Caco-2 (cell line): ENCODE results near the gene EIF4E1B. TPM values are rescaled to one million over a fixed set of nuclear protein-coding genes. Genes with fewer than 3 reads are reported as not detected.

ENCODE experiments used
- BruUV-seq: library from RNA; stranded (reverse); fragments of 400-500 nt; replicated peaks from 2 replicates; lab custom pipeline; 2021; lab: Mats Ljungman, UMichigan
- CTCF ChIA-PET: fragments of 300-600 bp; sonication (Branson Sonifier 250); formaldehyde crosslinking; loops from one replicate; lab custom pipeline; 2022; ENCODE audit warnings: antibody characterized with exemption; lab: Charles Lee
- POLR2A ChIA-PET: fragments of 300-600 bp; sonication (Branson Sonifier 250); formaldehyde crosslinking; loops from one replicate; lab custom pipeline; 2022; ENCODE audit warnings: antibody characterized with exemption; lab: Charles Lee
- DNase-seq, 2 experiments: peaks; one replicate each; pipeline versions ENCODE4 v3.0.0 to v3.0.0-alpha.2; 2020 to 2022
- H3K27me3 ChIP-seq: replicated peaks from 2 replicates; pipeline ENCODE4 v1.6.0; 2011; ENCODE audit warnings: low read length; ENCODE audit not compliant: control insufficient read depth, insufficient read depth
- H3K36me3 ChIP-seq: 2 replicates; pipeline ENCODE4 v1.5.1; 2011; ENCODE audit warnings: low read length; ENCODE audit not compliant: control insufficient read depth, insufficient read depth
- H3K4me1 ChIP-seq: fragments of 250-450 bp; sonication (Bioruptor Pico); 2 replicates; pipeline ENCODE4 v1.5.1; 2020; ENCODE audit warnings: mild to moderate bottlenecking
- H3K4me3 ChIP-seq: 2 replicates; pipeline ENCODE4 v1.5.1; 2011; ENCODE audit warnings: low read depth, mild to moderate bottlenecking, control low read depth, low read length
- H3K9me3 ChIP-seq: fragments of 250-450 bp; sonication (Bioruptor Pico); 2 replicates; pipeline ENCODE4 v1.5.1; 2020; ENCODE audit warnings: mild to moderate bottlenecking, moderate library complexity
- H3K27ac Mint-ChIP-seq: one replicate; pipeline ENCODE4 v1.8.0; 2022; ENCODE audit warnings: mixed read lengths; ENCODE audit not compliant: unreplicated experiment
- H3K27me3 Mint-ChIP-seq: one replicate; pipeline ENCODE4 v1.8.0; 2022; ENCODE audit warnings: mixed read lengths; ENCODE audit not compliant: insufficient read depth, unreplicated experiment
- H3K36me3 Mint-ChIP-seq: one replicate; pipeline ENCODE4 v1.8.0; 2022; ENCODE audit warnings: mild to moderate bottlenecking, mixed read lengths; ENCODE audit not compliant: insufficient read depth, unreplicated experiment
- H3K4me1 Mint-ChIP-seq: one replicate; pipeline ENCODE4 v1.8.0; 2022; ENCODE audit warnings: low read depth, mixed read lengths; ENCODE audit not compliant: unreplicated experiment
- H3K4me3 Mint-ChIP-seq: one replicate; pipeline ENCODE4 v1.8.0; 2022; ENCODE audit warnings: mild to moderate bottlenecking, moderate library complexity, mixed read lengths; ENCODE audit not compliant: unreplicated experiment
- H3K9me3 Mint-ChIP-seq: one replicate; pipeline ENCODE4 v1.8.0; 2022; ENCODE audit warnings: mixed read lengths; ENCODE audit not compliant: unreplicated experiment
- CTCF ChIP-seq, 2 experiments: fragments of 200-600 bp in 1 of 2; IDR thresholded peaks; 1 replicate in 1 of 2; 2 replicates in 1 of 2; pipeline versions ENCODE4 v1.5.1 to v1.8.0; 2011 to 2022; ENCODE audit warnings: antibody characterized with exemption in 1 of 2, control low read depth in 1 of 2, inconsistent platforms in 1 of 2, low read depth in 1 of 2, low read length in 1 of 2, mild to moderate bottlenecking in 1 of 2, moderate library complexity in 1 of 2; ENCODE audit not compliant: insufficient read depth in 1 of 2, severe bottlenecking in 1 of 2, unreplicated experiment in 1 of 2
- intact Hi-C: fragments of 100-400 bp; cut with micrococcal nuclease; formaldehyde crosslinking; loops from one replicate; pipeline ENCODE4 v1.10.0; 2022; ENCODE audit not compliant: unreplicated experiment
- total RNA-seq: library from RNA; stranded (reverse); gene quantifications from 2 replicates; pipeline ENCODE4 v1.2.3, GENCODE V29; 2022

EIF4E1B gene
- total RNA-seq, 1 experiment from 2014 or later, result not detected

DNA sequence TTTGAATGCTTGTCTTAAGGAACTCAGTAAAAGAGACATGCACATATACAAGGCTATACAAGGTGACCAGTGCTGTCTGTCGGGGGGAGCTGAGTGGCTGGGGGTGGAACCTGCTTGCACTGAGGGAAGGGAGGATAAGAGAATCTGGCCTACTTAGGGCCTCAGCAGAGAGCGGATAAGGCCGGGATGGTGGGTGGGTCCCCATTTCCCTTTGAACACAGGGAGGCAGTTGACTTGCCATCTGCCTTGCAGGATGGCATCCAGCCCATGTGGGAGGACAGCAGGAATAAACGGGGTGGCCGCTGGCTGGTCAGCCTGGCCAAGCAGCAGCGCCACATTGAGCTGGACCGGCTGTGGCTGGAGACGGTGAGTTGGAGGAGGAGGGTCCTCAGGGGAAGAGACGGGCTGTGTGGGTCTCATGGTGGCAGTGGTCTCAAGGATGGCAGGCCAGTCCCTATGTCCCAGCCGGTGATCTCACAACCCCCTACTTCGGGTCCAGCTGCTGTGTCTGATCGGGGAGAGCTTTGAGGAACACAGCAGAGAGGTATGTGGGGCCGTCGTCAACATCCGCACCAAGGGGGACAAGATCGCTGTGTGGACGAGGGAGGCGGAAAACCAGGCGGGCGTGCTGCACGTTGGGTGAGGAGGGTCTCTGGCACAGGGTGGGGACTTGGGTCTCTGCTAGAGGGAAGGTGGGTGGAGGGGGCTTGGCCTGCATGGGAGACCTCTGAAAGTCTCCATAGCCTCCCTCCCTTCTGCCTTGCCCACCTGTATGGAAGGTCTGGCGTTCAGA lies 14.6 kb downstream of the EIF4E1B start:
- no TSS peak for BruUV-seq

DNA sequence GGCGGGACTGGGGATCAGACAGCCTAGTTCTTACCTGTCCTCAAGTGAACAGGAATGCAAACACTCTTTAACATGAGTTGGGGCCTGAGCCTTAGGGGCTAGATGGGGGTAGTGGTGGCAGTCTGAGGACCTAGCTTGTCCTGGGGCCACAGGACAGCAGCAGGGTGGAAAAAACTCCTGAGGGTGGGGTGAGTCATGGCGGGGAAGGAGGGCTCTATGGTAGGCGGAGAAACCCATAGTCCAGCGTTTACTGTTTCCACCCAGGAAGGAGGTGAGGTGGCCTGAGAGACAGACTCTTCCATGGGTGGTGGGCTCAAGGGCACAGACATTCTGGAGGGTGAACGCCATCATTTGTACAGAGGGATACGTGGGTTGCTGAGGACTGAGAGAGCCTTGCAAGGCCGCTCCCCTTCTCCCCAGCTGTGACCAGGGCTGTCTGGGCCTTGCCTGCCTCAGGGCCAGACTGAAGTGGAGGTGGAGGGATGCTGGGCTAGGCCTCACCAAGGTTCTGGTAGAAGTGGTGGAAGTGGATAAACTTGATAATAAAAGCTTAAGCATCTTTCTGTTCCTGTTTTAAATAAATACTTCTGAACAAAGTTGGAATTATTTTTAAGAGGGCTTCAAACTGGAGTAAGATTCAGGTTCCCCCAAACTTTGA lies 15.7 kb downstream of the EIF4E1B start:
- Mint-ChIP-seq H3K4me1 (no peaks in the 10 kb centered on the region), H3K9me3 (no peaks in the 10 kb centered on the region), H3K27ac (no peak overlapping the region), H3K27me3 (no peaks in the 10 kb centered on the region), H3K4me3 (peak overlapping the region; percentile 71), H3K36me3 (peaks cover 4% of the 10 kb centered on the region)
- intact Hi-C loops, result loop anchor here (2.0 kb wide), 1 partner anchor 67 kb away; no protein-coding TSS in a partner anchor
- ChIA-PET POLR2A (no interaction called here), CTCF (interaction anchor here (3.4 kb wide), 1 partner anchor 15 kb away, joined by 34 read pairs; no protein-coding TSS in a partner anchor)
- Histone ChIP-seq H3K36me3 (no peaks in the 10 kb centered on the region), H3K4me1 (peaks cover 10% of the 10 kb centered on the region), H3K4me3 (no peak overlapping the region), H3K27me3 (no peaks in the 10 kb centered on the region), H3K9me3 (no peaks in the 10 kb centered on the region)
- DNase-seq, result no peak
- no peak for TF ChIP-seq CTCF (IDR thresholded peaks at IDR 0.05; ENCODE audit: insufficient read depth in 1 of 2, low read depth in 1 of 2, low read length in 1 of 2, severe bottlenecking in 1 of 2, unreplicated experiment in 1 of 2)
- no TSS peak for BruUV-seq

More for the DNA sequence above, 14.6 kb downstream of the EIF4E1B start:
- peaks cover 10% of the 10 kb centered on the region for H3K4me1 ChIP-seq
- no peak overlapping the region for H3K27ac Mint-ChIP-seq
- DNase-seq, result no peak
- H3K4me3 Mint-ChIP-seq, result no peak overlapping the region
- H3K27me3 Mint-ChIP-seq, result peaks cover 4% of the 10 kb centered on the region
- no peak overlapping the region for H3K4me3 ChIP-seq
- H3K4me1 Mint-ChIP-seq, result no peaks in the 10 kb centered on the region
- no peaks in the 10 kb centered on the region for H3K9me3 ChIP-seq
- intact Hi-C loops, result no loop called here
- no peaks in the 10 kb centered on the region for H3K36me3 ChIP-seq
- no peak for TF ChIP-seq CTCF (IDR thresholded peaks at IDR 0.05; ENCODE audit: insufficient read depth in 1 of 2, low read depth in 1 of 2, low read length in 1 of 2, severe bottlenecking in 1 of 2, unreplicated experiment in 1 of 2)
- H3K9me3 Mint-ChIP-seq, result no peaks in the 10 kb centered on the region
- POLR2A ChIA-PET, result interaction anchor here (0.6 kb wide), 1 partner anchor 658 kb away, joined by 3 read pairs; the partner anchor contains the start of gene RAB24
- CTCF ChIA-PET, result interaction anchor here (3.4 kb wide), 1 partner anchor 16 kb away, joined by 34 read pairs; no protein-coding TSS in a partner anchor
- H3K36me3 Mint-ChIP-seq, result peaks cover 4% of the 10 kb centered on the region
- no peaks in the 10 kb centered on the region for H3K27me3 ChIP-seq

DNA sequence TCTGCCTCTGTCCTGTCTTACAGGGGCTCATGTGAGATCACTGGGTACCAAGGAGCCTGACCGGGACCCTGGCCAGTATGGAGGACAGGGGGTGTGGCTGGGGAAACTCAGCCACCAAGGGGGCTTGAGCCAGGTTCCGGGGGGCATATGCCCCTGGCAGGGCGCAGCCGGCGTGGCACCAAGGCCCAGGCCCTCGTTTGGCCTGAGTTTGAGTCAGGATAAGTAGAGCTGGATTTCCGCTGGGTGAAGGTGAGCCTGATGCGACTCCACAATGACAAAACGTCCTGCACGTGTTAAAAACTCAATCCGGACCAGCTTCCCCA lies 16.2 kb downstream of the EIF4E1B start:
- peak overlapping the region; percentile 71 for H3K4me3 Mint-ChIP-seq

More for the DNA sequence above, 16.2 kb downstream of the EIF4E1B start:
- Mint-ChIP-seq H3K27me3 (no peaks in the 10 kb centered on the region), H3K27ac (peak overlapping the region; percentile 63), H3K9me3 (no peaks in the 10 kb centered on the region), H3K4me1 (no peaks in the 10 kb centered on the region), H3K36me3 (peaks cover 4% of the 10 kb centered on the region)
- ChIA-PET POLR2A (interaction anchor here (0.5 to 1.0 kb wide), 3 partner anchors 103 to 276 kb away, joined by 4 to 13 read pairs (median 4); no protein-coding TSS in a partner anchor), CTCF (interaction anchor here (0.7 to 3.4 kb wide), 6 partner anchors 9 to 249 kb away, joined by 3 to 34 read pairs (median 7); partner anchors contain the start of gene CLTB)
- no peak for DNase-seq
- no peaks in the 10 kb centered on the region for H3K9me3 ChIP-seq
- BruUV-seq, result no TSS peak
- no peaks in the 10 kb centered on the region for H3K36me3 ChIP-seq
- intact Hi-C loops, result loop anchor here (2.0 kb wide), 1 partner anchor 68 kb away; no protein-coding TSS in a partner anchor
- H3K4me1 ChIP-seq, result peaks cover 10% of the 10 kb centered on the region
- no peaks in the 10 kb centered on the region for H3K27me3 ChIP-seq
- no peak for TF ChIP-seq CTCF (IDR thresholded peaks at IDR 0.05; ENCODE audit: insufficient read depth in 1 of 2, low read depth in 1 of 2, low read length in 1 of 2, severe bottlenecking in 1 of 2, unreplicated experiment in 1 of 2)
- H3K4me3 ChIP-seq, result peak overlapping the region; percentile 32
